ENCODE data around the gene CENPM. TPM values are rescaled to one million over a fixed set of nuclear protein-coding genes. Genes with fewer than 3 reads are reported as not detected.

Gene CENPM
- total and polyA plus RNA-seq, 4 donors = 0.17 to 26.3 (median 2.3) TPM

DNA sequence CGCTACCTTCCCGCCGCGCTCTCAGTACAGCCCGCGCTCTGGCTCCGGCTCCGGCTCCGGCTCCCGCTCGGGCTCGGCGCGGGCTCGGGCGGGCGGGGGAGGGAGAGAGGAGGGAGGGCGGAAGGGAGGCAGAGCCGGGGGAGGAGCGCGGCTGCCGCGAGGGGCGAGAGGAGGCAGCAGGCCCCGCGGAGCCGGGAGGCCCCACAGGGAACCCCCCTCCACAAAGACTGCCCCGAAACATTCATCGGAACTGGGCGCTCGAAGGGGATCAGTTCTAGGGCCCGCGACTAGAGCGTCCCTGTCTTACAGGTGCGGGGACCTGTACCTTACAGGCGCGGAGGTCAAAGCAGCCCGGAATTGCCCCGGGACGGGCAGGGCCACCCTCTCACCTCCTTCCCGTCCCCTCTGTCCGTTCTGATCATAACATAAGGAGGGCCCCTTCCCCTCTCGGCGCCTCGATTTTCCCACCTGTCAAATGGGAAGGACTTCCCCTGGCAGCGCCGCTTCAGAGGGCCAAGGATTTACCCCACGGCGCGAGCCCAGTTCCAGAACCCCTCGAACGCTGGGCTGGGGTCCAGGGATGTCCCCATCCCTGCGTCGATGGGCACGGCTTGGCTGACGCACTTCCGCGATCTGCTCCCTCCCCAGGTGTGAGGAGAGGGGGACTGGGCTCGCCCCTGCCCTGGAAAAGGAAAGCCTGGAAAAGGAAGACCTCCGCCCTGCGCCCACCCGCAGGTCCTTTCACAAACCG is 31.7 kb downstream of the CENPM start, which contains the start of gene SHISA8:
SHISA8 (minus strand) TSS at position 40 of the 751 bp plus-strand sequence. CDS start 407 bp downstream, outside the sequence.
- WGBS = 8% methylated on average over 63 of the region's 63 CpGs
- no peak for DNase-seq (ENCODE audit: low spot score)
- Histone ChIP-seq H3K27ac (ENCODE audit: low read depth in 1 of 2, low read length in 2 of 2) (no peak within 1 kb of the TSS), H3K4me1 (ENCODE audit: control insufficient read depth in 4 of 4, insufficient read depth in 4 of 4, low read length in 3 of 4) (peaks cover 6 to 30% (median 19%) of the 10 kb centered on the region in 4 donors), H3K4me3 (ENCODE audit: low read depth in 1 of 3, low read length in 3 of 3) (peak within 1 kb of the TSS in 1 of 3 donors; percentile 42), H3K9me3 (ENCODE audit: control insufficient read depth in 4 of 4, low read length in 3 of 4) (no peaks in the 10 kb centered on the region), H3K9ac (ENCODE audit: low read depth in 1 of 2, low read length in 2 of 2) (no peak within 1 kb of the TSS), H3K36me3 (ENCODE audit: control insufficient read depth in 4 of 4, insufficient read depth in 3 of 4, low read depth in 1 of 4, low read length in 3 of 4) (no peaks in the 10 kb centered on the region), H3K27me3 (ENCODE audit: control insufficient read depth in 4 of 4, insufficient read depth in 4 of 4, low read length in 3 of 4) (peaks cover 4 to 12% (median 8%) of the 10 kb centered on the region in 4 donors)
- no peak for TF ChIP-seq JUND (IDR thresholded peaks at IDR 0.05)
- no peak for TF ChIP-seq HNF4A (conservative IDR thresholded peaks at IDR 0.05)
- no peak for TF ChIP-seq YY1 (IDR thresholded peaks at IDR 0.05)
- TF ChIP-seq MAX (IDR thresholded peaks at IDR 0.05) = no peak
- TF ChIP-seq ZBTB33 (IDR thresholded peaks at IDR 0.05) = no peak
- no peak for TF ChIP-seq NR2F2 (IDR thresholded peaks at IDR 0.05)
- TF ChIP-seq GABPA (IDR thresholded peaks at IDR 0.05 in 1 of 2, conservative IDR thresholded peaks at IDR 0.05 in 1 of 2) = no peak
- no peak for TF ChIP-seq TAF1 (conservative IDR thresholded peaks at IDR 0.05)
- TF ChIP-seq HNF4G (IDR thresholded peaks at IDR 0.05) = no peak

DNA sequence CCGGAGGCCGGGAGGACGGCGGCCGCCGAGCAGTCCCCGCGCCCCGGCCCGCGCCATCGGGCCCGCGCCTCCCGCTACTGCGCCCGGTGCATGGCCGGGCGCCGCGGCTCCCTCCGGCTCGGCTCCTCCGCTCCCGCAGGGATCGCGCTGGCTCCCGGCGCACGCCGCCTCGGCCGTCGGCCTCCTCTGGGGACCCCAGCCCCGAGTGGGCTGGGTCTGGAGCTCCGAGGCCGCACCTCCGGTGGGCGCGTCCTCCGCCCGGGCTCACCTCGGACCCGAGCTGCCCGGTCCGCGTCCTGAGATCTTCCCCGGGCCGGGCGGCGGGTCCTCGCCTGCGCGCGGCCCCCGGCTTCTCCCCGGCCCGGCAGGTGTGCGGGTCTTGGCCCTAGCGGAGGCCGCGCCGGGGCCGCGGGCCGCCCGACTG is 32.3 kb downstream of the CENPM start:
- Histone ChIP-seq H3K4me1 (ENCODE audit: control insufficient read depth in 4 of 4, insufficient read depth in 4 of 4, low read length in 3 of 4) (peaks cover 6 to 29% (median 17%) of the 10 kb centered on the region in 4 donors), H3K36me3 (ENCODE audit: control insufficient read depth in 4 of 4, insufficient read depth in 3 of 4, low read depth in 1 of 4, low read length in 3 of 4) (no peaks in the 10 kb centered on the region), H3K27ac (ENCODE audit: low read depth in 1 of 2, low read length in 2 of 2) (no peak overlapping the region), H3K9ac (ENCODE audit: low read depth in 1 of 2, low read length in 2 of 2) (no peak overlapping the region), H3K9me3 (ENCODE audit: control insufficient read depth in 4 of 4, low read length in 3 of 4) (no peaks in the 10 kb centered on the region), H3K27me3 (ENCODE audit: control insufficient read depth in 4 of 4, insufficient read depth in 4 of 4, low read length in 3 of 4) (peaks cover 4 to 12% (median 8%) of the 10 kb centered on the region in 4 donors), H3K4me3 (ENCODE audit: low read depth in 1 of 3, low read length in 3 of 3) (peak overlapping the region in 1 of 3 donors; percentile 42)
- TF ChIP-seq JUND (IDR thresholded peaks at IDR 0.05) (no peak), SP1 (IDR thresholded peaks at IDR 0.05) (no peak), ATF3 (IDR thresholded peaks at IDR 0.05) (no peak), ZBTB33 (IDR thresholded peaks at IDR 0.05) (no peak), NR2F2 (IDR thresholded peaks at IDR 0.05) (no peak), RXRA (IDR thresholded peaks at IDR 0.05) (no peak), TAF1 (conservative IDR thresholded peaks at IDR 0.05) (no peak), HNF4G (IDR thresholded peaks at IDR 0.05) (no peak), HNF4A (conservative IDR thresholded peaks at IDR 0.05) (no peak), RAD21 (IDR thresholded peaks at IDR 0.05) (no peak), FOXA2 (IDR thresholded peaks at IDR 0.05) (no peak)
- 4% methylated on average over 67 of the region's 67 CpGs for WGBS
- DNase-seq (ENCODE audit: low spot score) = no peak
